ENCODE results near the gene BLMH.

GRCh38 chr17:30316736-30317135 lies 25.0 kb upstream of the BLMH start:
- TF ChIP-seq CTCF (IDR thresholded peaks at IDR 0.05; ENCODE audit: low read depth, low read length, poor library complexity, severe bottlenecking) (no peak), EZH2phosphoT487 (IDR thresholded peaks at IDR 0.05; ENCODE audit: borderline replicate concordance, low read length) (no peak)

Measured in DOHH2 (cell line).